Measurements from ENCODE around the gene MCAT.

MCAT gene

GRCh38 chr22:43129426-43130425, 13.5 kb downstream of the MCAT start:
- no peak overlapping the region for H3K4me2 ChIP-seq (ENCODE audit: low read length, poor library complexity, severe bottlenecking)
- H3K4me3 ChIP-seq (ENCODE audit: insufficient read depth in 1 of 2, low read depth in 1 of 2, low read length in 2 of 2) = no peak overlapping the region
- no peak overlapping the region for H2BK15ac ChIP-seq (ENCODE audit: low read depth, poor library complexity, severe bottlenecking)
- no peak overlapping the region for H2BK12ac ChIP-seq (ENCODE audit: low read length in 2 of 2)
- no peak for DNase-seq
- no peaks in the 10 kb centered on the region for H3K9me3 ChIP-seq (ENCODE audit: control insufficient read depth, low read length)
- no peak overlapping the region for H3K4ac ChIP-seq (ENCODE audit: low read depth in 1 of 2, low read length in 2 of 2)
- 84% methylated on average over 14 of the region's 16 CpGs for WGBS
- H3K14ac ChIP-seq (ENCODE audit: low read length in 2 of 2) = no peak overlapping the region
- no peak overlapping the region for H3K27ac ChIP-seq (ENCODE audit: low read length, poor library complexity, severe bottlenecking)
- H3K4me1 ChIP-seq (ENCODE audit: control insufficient read depth, insufficient read depth, low read depth, low read length) = peaks cover 34% of the 10 kb centered on the region
- H2BK5ac ChIP-seq (ENCODE audit: low read depth, low read length, poor library complexity, severe bottlenecking) = no peak overlapping the region
- peaks cover 32 to 44% of the 10 kb centered on the region in 2 experiments for H3K36me3 ChIP-seq (ENCODE audit: control insufficient read depth in 1 of 2, insufficient read depth in 2 of 2, low read depth in 1 of 2, low read length in 2 of 2)
- peaks cover 0 to 3% of the 10 kb centered on the region in 2 experiments for H3K27me3 ChIP-seq (ENCODE audit: control insufficient read depth in 1 of 2, insufficient read depth in 1 of 2, low read length in 2 of 2)
- no peak overlapping the region for H4K91ac ChIP-seq (ENCODE audit: low read length)
- H2AK5ac ChIP-seq (ENCODE audit: low read length, severe bottlenecking) = no peak overlapping the region
- no peak overlapping the region for H3K9ac ChIP-seq (ENCODE audit: low read length)
- no peak overlapping the region for H2BK120ac ChIP-seq (ENCODE audit: low read depth, low read length)
- no peak overlapping the region for H3K23ac ChIP-seq (ENCODE audit: low read length in 2 of 2)
- peaks cover 12% of the 10 kb centered on the region for H3K79me1 ChIP-seq (replicated peaks; ENCODE audit: low read length, poor library complexity, severe bottlenecking)
- no peak overlapping the region for H4K8ac ChIP-seq (ENCODE audit: low read length)
- no peak overlapping the region for H3K18ac ChIP-seq (ENCODE audit: low read depth in 1 of 2, low read length in 2 of 2)
- no peak overlapping the region for H2AFZ ChIP-seq (ENCODE audit: low read depth, low read length)

- Histone ChIP-seq H3K36me3 (ENCODE audit: control insufficient read depth in 1 of 2, insufficient read depth in 2 of 2, low read depth in 1 of 2, low read length in 2 of 2) (peaks cover 24 to 37% of the 10 kb centered on the region in 2 experiments), H2BK120ac (ENCODE audit: low read depth, low read length) (no peak overlapping the region), H4K91ac (ENCODE audit: low read length) (peak overlapping the region; percentile 54)
These were observed 14.2 kb downstream of the MCAT start for GRCh38 chr22:43128928-43129424.

GRCh38 chr22:43128116-43128515, 15.1 kb downstream of the MCAT start:
- Histone ChIP-seq H4K91ac (ENCODE audit: low read length) (no peak overlapping the region), H3K4ac (ENCODE audit: low read depth in 1 of 2, low read length in 2 of 2) (no peak overlapping the region), H2BK15ac (ENCODE audit: low read depth, poor library complexity, severe bottlenecking) (no peak overlapping the region), H3K79me1 (replicated peaks; ENCODE audit: low read length, poor library complexity, severe bottlenecking) (peaks cover 8% of the 10 kb centered on the region), H3K14ac (ENCODE audit: low read length in 2 of 2) (no peak overlapping the region), H3K9ac (ENCODE audit: low read length) (no peak overlapping the region), H3K18ac (ENCODE audit: low read depth in 1 of 2, low read length in 2 of 2) (no peak overlapping the region), H3K27me3 (ENCODE audit: control insufficient read depth in 1 of 2, insufficient read depth in 1 of 2, low read length in 2 of 2) (peaks cover 0 to 3% of the 10 kb centered on the region in 2 experiments), H3K27ac (ENCODE audit: low read length, poor library complexity, severe bottlenecking) (no peak overlapping the region), H2AFZ (ENCODE audit: low read depth, low read length) (no peak overlapping the region), H2BK120ac (ENCODE audit: low read depth, low read length) (no peak overlapping the region), H2BK5ac (ENCODE audit: low read depth, low read length, poor library complexity, severe bottlenecking) (no peak overlapping the region), H4K8ac (ENCODE audit: low read length) (no peak overlapping the region), H3K9me3 (ENCODE audit: control insufficient read depth, low read length) (no peaks in the 10 kb centered on the region), H3K23ac (ENCODE audit: low read length in 2 of 2) (no peak overlapping the region), H3K4me1 (ENCODE audit: control insufficient read depth, insufficient read depth, low read depth, low read length) (peaks cover 37% of the 10 kb centered on the region), H3K4me2 (ENCODE audit: low read length, poor library complexity, severe bottlenecking) (no peak overlapping the region), H2AK5ac (ENCODE audit: low read length, severe bottlenecking) (peak overlapping the region; percentile 57), H3K4me3 (ENCODE audit: insufficient read depth in 1 of 2, low read depth in 1 of 2, low read length in 2 of 2) (no peak overlapping the region), H2BK12ac (ENCODE audit: low read length in 2 of 2) (no peak overlapping the region), H3K36me3 (ENCODE audit: control insufficient read depth in 1 of 2, insufficient read depth in 2 of 2, low read depth in 1 of 2, low read length in 2 of 2) (peaks cover 19 to 32% of the 10 kb centered on the region in 2 experiments)
- no peak for DNase-seq
- WGBS = 95% methylated on average over 13 of the region's 13 CpGs

More at GRCh38 chr22:43128928-43129424, 14.2 kb downstream of the MCAT start:
- Histone ChIP-seq H3K4me1 (ENCODE audit: control insufficient read depth, insufficient read depth, low read depth, low read length) (peaks cover 37% of the 10 kb centered on the region), H2BK5ac (ENCODE audit: low read depth, low read length, poor library complexity, severe bottlenecking) (no peak overlapping the region), H3K4me2 (ENCODE audit: low read length, poor library complexity, severe bottlenecking) (no peak overlapping the region), H3K9me3 (ENCODE audit: control insufficient read depth, low read length) (no peaks in the 10 kb centered on the region), H2BK12ac (ENCODE audit: low read length in 2 of 2) (no peak overlapping the region), H3K9ac (ENCODE audit: low read length) (no peak overlapping the region), H3K27ac (ENCODE audit: low read length, poor library complexity, severe bottlenecking) (no peak overlapping the region), H3K23ac (ENCODE audit: low read length in 2 of 2) (no peak overlapping the region), H3K4me3 (ENCODE audit: insufficient read depth in 1 of 2, low read depth in 1 of 2, low read length in 2 of 2) (no peak overlapping the region), H2AK5ac (ENCODE audit: low read length, severe bottlenecking) (peak overlapping the region; percentile 44), H3K14ac (ENCODE audit: low read length in 2 of 2) (no peak overlapping the region), H3K79me1 (replicated peaks; ENCODE audit: low read length, poor library complexity, severe bottlenecking) (peaks cover 8% of the 10 kb centered on the region), H3K27me3 (ENCODE audit: control insufficient read depth in 1 of 2, insufficient read depth in 1 of 2, low read length in 2 of 2) (peaks cover 0 to 3% of the 10 kb centered on the region in 2 experiments), H3K4ac (ENCODE audit: low read depth in 1 of 2, low read length in 2 of 2) (no peak overlapping the region), H2BK15ac (ENCODE audit: low read depth, poor library complexity, severe bottlenecking) (no peak overlapping the region), H4K8ac (ENCODE audit: low read length) (peak overlapping the region; percentile 24), H3K18ac (ENCODE audit: low read depth in 1 of 2, low read length in 2 of 2) (no peak overlapping the region), H2AFZ (ENCODE audit: low read depth, low read length) (no peak overlapping the region)
- DNase-seq = no peak
- 78% methylated on average over 19 of the region's 20 CpGs for WGBS

Measured in mesenchymal stem cell (in vitro differentiated cells and primary cell).